DMS153 (cell line): ENCODE results near the gene SLC25A45.

Experiments used
- DNase-seq: peaks from one replicate; lab custom pipeline; 2025; lab: John Stamatoyannopoulos, UW

SLC25A45 gene, protein sequence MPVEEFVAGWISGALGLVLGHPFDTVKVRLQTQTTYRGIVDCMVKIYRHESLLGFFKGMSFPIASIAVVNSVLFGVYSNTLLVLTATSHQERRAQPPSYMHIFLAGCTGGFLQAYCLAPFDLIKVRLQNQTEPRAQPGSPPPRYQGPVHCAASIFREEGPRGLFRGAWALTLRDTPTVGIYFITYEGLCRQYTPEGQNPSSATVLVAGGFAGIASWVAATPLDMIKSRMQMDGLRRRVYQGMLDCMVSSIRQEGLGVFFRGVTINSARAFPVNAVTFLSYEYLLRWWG

DNA sequence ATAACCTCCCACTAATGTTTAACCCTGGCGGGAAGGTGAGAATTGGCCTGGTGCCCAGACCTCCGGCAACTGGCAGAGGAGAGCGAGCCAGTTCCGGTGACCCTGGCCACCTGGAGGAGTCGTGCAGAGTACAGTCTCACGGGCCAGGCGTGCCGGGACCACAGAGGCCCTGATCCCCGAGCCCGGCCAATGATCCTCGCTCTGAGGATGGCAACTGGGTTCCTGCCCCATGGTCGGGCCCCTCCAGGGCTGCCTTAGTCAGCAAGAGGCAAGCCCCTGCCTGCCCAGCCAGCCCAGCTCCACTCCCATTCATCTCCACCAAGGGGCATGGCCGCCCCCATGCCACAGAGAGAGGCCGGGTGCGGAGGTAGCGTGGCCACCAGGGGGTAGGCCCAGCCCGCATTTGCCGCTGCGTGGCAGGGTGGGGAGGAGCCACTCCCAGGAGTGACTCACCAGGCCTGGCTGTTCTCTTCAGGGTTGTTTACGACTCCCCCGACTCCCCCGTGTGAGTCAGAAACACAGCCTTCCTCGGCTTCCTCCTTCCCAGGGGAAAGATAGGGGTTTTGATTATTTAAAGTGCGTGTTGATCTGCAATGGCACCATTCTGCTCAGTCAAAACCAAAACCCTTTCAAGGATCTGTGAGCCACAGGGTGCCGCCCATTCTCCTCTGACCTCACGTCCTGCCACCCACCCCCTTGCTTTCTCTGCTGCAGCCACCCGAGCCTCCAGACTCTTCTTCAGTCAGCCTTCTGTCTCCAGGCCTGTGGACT, at the start of gene SLC25A45:
Gene SLC25A45 (minus strand): TSS at position 614 of the 771 bp plus-strand sequence. CDS start 695 bp downstream, outside the sequence.
- peak; percentile 89 for DNase-seq

DNA sequence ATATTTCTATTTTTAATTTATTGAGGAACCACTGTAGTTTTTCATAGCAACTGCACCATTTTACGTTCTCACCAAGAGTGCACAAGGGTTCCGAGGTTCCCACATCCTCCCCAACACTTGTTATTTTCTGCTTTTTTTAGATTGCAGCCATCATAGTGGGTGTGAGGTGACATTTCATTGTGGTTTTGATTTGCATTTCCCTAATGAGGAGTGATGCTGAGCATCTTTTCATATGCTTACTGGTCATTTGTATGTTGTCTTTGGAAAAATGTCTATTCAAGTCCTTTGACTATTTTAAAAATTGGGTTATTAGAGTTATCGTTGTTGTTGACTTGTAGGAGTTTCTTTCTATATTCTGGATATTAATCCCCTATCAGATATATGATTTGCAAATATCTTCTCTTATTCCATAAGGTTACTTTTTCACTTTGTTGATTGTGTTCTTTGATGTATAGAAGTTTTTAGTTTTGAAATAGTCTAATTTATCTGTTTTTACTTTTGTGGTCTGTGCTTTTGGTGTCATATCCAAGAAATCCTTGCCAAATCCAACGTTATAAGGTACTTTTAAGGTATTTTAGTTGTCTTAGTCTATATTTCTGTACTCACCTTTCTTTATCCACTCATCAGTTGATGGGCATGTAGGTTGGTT, 49.1 kb upstream of the SLC25A45 start:
- no peak for DNase-seq

DNA sequence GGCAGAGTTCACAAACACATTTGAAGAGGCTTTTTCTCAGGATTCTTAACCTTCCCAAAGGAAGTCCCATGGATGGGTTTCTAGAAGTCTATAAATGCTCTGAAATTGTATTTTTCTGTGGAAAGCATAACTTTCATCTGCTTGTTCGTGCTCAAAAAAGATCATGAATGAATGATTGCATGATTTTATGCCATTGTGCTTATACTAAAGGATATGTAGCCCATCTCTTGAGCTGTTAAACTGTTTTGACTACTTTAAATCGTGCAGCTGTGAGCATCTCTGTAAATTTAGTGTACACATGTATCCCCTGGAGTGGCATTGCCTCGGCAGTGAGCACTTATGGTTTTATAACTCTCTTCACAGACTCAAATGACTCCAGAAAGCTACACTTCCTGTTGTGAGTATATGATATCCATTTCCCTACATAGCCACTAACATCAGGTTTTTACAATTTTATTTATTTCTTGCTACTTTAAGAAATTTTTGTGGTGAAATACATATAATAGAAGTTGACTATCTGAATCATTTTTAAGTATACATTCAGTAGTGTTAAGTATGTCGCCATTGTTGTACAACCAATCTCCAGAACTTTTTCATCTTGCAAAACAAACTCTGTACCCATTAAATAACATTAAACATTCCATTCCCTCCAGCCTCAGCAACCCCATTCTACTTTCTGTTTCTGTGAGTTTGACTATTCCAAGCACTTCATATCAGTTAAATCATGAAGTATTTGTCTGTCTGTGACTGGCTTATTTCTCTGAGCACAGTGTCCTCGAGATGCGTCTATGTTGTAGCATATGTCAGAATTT, 48.2 kb upstream of the SLC25A45 start:
- DNase-seq = no peak

DNA sequence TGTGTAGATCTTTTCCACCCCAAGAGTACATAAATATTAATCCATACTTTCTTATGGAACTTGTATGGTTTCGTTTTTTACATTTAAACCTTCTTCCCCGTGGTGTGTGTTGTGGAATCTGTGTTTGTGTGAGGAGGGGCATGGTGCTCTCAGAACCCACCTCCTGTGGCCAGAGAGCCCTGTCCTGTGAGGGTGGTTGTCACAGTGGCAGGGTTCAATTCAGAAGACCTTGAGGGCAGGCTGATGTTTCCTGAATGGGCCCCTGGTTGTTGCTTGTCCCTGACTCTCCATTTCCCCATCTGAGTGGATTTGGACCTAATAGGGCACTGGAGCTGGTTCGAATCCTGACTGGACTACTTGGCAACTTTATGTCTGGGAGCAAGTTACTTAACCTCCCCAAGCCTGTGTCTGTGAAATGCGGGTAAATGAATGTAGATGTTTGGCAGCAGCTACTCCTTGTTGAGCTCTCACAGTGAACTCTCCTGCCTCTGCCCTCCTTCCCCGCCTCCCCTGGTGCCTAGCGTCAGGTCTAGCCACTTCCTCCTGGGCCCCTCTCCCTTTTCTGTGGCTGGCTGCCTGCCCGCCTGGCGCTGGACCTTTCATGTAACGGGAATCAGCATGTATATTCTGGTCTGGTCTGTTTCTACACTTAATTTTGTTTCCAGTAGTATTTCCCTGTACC, 47.4 kb upstream of the SLC25A45 start:
- DNase-seq = no peak

DNA sequence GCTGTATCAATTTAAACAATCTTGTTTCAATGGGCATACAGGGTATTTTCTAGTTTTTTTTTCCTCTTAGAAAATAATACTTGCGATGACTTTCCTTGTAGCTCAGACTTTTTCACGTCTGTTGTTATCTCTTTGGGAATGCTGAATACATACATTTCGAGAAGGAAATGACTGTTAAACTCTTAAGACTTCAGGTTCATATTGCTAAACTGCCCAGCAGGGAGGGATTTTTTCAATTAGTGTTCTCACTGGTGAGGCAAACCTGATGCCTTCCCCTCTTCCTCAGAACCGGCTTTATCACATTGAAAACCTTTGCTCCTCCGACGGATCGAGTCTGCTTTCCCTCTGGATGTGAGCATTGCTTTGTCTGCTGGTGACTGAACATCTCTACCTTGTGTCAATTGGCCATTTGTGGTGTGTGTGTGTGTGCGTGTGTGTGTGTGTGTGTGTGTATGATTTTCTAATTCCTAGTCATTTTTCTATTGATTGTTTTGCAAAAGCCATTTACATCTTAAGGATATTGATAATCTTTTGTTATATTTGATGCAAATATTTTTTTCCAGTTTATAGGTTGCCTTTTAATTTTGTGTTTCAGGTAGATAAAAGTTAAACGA, 46.7 kb upstream of the SLC25A45 start:
- no peak for DNase-seq

DNA sequence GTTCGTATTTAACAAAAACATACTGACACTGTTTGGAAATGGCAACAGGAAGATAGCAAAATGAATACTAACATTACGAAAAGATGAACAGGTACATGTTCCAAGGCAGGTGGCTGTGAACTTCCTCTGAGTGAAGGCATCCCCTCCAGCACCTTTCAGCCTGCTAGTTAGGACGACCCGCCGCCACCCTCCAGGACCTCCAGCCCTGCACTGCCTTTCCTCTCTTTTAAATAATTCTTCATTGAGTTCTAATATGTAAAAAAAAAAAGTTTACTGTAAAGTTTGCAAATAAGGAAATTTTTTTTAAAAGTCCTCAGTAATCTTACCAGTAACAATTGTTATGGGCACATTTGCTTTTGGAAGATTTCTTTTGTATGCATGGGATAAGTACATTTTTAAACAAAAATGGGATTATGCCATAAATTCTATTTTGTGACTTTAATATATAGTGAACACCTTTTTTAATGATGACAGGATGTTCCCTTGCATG, 46.2 kb upstream of the SLC25A45 start:
- DNase-seq = no peak

DNA sequence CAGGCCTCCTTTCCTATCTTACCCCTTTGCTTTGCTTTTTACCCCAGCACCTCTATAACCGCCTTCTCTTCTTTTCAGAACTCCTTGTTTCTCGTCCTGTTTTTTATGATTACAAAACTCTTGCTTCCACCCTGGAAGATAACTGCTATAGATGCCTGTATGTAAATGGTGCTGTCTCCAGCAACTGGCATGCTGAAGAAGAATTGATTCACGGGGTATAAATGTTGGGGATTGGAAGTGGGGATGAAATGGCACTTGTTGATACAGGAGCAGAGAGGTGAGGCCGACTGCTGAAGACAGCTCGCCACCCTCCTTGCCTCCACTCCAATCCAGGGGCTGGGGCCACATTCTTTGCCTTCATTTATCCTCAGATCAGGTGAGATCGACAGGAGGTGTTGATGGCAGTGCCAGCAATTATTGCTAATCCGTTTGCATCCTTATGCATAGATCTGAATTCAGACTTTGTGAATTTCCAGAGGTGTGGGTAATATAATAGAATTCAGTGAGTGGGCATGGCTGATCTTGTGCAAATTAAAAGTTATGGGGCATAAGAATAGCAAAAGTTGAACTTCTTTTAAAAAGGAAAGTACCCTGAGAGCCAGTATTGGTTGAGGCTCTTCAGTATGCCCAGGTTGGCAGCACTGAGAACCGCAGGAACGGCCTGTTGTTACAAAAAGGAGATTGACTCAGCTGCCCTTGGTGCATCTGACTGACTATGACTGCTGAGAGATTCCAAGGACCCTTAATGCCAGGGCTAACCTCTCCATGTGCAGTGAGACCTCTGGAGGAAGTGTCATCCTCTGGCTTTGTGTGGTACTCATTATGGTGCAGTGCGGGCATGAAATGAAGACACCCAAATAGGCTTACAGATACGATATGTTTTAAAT, 45.5 kb upstream of the SLC25A45 start:
- no peak for DNase-seq

DNA sequence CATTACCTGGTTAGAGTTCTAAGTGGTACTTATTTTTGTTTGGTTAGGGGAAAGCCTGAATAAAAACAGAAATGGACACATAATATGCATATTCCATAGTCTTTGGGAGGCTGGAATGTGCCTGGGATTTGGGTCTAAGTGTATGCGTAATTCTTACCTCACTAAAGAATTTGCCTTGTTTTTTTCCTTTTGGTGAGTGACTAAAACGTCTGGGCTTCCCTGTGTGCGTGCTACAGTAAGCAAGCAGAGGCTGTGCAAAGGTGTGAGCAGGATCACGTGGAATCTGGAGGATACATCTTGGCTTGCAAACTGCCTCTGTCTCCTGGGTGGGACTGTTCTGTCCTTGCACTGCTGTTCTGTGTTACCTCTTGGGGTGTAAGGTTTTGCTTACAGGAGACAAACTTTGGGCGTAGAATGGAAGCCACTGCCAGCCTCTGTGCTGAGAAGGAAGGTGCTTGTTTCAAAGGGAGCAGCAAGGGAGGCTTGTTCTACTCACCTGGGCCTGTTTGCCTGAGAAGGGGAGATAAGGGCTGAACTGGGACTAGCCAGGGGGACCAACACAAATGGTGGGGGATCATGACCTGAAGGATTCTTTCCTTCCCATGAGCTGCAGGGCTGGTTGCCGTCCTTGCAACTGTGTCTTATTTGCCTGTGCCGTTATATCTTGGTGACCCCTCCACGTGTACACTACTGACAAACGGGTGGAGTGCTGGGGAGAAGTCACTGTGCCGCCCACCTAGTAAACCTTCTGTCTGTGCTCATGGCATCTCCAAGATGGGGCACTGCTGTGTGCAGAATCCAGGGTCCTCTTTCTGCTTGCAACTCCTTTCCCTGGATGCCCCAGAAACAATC, 44.6 kb upstream of the SLC25A45 start:
- no peak for DNase-seq

DNA sequence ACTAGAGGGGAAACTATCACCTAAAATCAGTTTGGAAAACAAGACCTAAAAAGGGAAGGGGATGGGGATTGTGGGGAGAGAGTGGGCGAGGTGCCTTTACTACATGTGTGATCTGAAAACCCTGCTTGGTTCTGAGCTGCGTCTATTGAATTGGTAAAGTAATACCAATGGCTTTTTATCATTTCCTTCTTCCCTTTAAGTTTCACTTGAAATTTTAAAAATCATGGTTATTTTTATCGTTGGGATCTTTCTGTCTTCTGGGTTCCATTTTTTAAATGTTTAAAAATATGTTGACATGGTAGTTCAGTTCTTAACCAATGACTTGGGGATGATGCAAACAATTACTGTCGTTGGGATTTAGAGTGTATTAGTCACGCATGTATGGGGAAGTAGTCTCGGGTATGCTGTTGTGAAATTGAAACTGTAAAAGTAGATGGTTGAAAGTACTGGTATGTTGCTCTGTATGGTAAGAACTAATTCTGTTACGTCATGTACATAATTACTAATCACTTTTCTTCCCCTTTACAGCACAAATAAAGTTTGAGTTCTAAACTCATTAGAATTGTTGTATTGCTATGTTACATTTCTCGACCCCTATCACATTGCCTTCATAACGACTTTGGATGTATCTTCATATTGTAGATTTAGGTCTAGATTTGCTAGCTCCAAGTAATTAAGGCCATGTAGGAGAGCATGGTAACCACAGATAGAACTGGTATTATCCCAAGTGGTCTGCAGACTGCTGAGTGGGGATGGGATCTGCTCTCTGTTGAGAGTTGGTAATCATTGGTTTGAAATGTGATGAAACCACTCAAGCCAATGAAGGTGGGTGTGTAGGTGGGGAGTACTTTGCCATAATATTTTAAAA, 43.8 kb upstream of the SLC25A45 start:
- DNase-seq = no peak

DNA sequence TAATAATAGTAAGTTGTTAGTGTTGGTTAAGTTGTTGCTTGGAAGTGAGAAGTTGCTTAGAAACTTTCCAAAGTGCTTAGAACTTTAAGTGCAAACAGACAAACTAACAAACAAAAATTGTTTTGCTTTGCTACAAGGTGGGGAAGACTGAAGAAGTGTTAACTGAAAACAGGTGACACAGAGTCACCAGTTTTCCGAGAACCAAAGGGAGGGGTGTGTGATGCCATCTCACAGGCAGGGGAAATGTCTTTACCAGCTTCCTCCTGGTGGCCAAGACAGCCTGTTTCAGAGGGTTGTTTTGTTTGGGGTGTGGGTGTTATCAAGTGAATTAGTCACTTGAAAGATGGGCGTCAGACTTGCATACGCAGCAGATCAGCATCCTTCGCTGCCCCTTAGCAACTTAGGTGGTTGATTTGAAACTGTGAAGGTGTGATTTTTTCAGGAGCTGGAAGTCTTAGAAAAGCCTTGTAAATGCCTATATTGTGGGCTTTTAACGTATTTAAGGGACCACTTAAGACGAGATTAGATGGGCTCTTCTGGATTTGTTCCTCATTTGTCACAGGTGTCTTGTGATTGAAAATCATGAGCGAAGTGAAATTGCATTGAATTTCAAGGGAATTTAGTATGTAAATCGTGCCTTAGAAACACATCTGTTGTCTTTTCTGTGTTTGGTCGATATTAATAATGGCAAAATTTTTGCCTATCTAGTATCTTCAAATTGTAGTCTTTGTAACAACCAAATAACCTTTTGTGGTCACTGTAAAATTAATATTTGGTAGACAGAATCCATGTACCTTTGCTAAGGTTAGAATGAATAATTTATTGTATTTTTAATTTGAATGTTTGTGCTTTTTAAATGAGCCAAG, 42.9 kb upstream of the SLC25A45 start:
- no peak for DNase-seq

DNA sequence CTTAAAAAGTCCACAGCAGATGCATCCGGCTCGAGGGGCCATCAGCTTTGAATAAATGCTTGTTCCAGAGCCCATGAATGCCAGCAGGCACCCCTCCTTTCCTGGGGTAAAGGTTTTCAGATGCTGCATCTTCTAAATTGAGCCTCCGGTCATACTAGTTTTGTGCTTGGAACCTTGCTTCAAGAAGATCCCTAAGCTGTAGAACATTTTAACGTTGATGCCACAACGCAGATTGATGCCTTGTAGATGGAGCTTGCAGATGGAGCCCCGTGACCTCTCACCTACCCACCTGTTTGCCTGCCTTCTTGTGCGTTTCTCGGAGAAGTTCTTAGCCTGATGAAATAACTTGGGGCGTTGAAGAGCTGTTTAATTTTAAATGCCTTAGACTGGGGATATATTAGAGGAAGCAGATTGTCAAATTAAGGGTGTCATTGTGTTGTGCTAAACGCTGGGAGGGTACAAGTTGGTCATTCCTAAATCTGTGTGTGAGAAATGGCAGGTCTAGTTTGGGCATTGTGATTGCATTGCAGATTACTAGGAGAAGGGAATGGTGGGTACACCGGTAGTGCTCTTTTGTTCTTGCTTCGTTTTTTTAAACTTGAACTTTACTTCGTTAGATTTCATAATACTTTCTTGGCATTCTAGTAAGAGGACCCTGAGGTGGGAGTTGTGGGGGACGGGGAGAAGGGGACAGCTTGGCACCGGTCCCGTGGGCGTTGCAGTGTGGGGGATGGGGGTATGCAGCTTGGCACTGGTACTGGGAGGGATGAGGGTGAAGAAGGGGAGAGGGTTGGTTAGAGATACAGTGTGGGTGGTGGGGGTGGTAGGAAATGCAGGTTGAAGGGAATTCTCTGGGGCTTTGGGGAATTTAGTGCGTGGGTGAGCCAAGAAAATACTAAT, 42.0 kb upstream of the SLC25A45 start:
- no peak for DNase-seq

DNA sequence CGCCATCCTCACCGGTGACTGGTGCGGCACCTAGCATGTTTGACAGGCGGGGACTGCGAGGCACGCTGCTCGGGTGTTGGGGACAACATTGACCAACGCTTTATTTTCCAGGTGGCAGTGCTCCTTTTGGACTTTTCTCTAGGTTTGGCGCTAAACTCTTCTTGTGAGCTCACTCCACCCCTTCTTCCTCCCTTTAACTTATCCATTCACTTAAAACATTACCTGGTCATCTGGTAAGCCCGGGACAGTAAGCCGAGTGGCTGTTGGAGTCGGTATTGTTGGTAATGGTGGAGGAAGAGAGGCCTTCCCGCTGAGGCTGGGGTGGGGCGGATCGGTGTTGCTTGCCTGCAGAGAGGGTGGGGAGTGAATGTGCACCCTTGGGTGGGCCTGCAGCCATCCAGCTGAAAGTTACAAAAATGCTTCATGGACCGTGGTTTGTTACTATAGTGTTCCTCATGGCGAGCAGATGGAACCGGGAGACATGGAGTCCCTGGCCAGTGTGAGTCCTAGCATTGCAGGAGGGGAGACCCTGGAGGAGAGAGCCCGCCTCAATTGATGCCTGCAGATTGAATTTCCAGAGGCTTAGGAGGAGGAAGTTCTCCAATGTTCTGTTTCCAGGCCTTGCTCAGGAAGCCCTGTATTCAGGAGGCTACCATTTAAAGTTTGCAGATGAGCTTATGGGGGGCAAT, 41.2 kb upstream of the SLC25A45 start:
- DNase-seq = no peak

DNA sequence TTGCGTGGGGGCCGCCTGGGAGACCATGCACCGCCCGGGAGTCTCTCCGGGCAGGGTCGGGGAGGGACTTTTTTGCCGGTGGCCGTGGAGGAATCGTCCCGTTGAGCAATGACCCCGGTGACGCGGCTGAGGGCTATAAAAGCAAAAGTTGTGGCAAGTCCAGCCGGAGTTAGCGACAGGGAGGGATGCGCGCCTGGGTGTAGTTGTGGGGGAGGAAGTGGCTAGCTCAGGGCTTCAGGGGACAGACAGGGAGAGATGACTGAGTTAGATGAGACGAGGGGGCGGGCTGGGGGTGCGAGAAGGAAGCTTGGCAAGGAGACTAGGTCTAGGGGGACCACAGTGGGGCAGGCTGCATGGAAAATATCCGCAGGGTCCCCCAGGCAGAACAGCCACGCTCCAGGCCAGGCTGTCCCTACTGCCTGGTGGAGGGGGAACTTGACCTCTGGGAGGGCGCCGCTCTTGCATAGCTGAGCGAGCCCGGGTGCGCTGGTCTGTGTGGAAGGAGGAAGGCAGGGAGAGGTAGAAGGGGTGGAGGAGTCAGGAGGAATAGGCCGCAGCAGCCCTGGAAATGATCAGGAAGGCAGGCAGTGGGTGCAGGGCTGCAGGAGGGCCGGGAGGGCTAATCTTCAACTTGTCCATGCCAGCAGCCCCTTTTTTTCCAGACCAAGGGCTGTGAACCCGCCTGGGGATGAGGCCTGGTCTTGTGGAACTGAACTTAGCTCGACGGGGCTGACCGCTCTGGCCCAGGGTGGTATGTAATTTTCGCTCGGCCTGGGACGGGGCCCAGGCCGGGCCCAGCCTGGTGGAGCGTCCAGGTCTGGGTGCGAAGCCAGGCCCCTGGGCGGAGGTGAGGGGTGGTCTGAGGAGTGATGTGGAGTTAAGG, 40.4 kb upstream of the SLC25A45 start, which contains the start of gene NEAT1:
Gene NEAT1 (plus strand): TSS at position 166 of the 883 bp plus-strand sequence.
- DNase-seq = no peak
